ENCODE results near the gene FAM174B.

FAM174B gene

GRCh38 chr15:92672102-92672501, 16.5 kb upstream of the FAM174B start:
- H3K4me3 ChIP-seq (ENCODE audit: low read depth, low read length): no peak overlapping the region

GRCh38 chr15:92671406-92671805, 15.8 kb upstream of the FAM174B start:
- TF ChIP-seq CTCF (conservative IDR thresholded peaks at IDR 0.05; ENCODE audit: low read depth, low read length): no peak
- no peak overlapping the region for H3K4me3 ChIP-seq (ENCODE audit: low read depth, low read length)
- no peak for DNase-seq (ENCODE audit: low read depth)

More at GRCh38 chr15:92672102-92672501, 16.5 kb upstream of the FAM174B start:
- DNase-seq (ENCODE audit: low read depth): no peak
- no peak for TF ChIP-seq CTCF (conservative IDR thresholded peaks at IDR 0.05; ENCODE audit: low read depth, low read length)

- no peak for DNase-seq (ENCODE audit: low read depth)
- no peak overlapping the region for H3K4me3 ChIP-seq (ENCODE audit: low read depth, low read length)
- TF ChIP-seq CTCF (conservative IDR thresholded peaks at IDR 0.05; ENCODE audit: low read depth, low read length): no peak
Observed at GRCh38 chr15:92670621-92671020, 15.0 kb upstream of the FAM174B start.

- no peak for TF ChIP-seq CTCF (conservative IDR thresholded peaks at IDR 0.05; ENCODE audit: low read depth, low read length)
- no peak for DNase-seq (ENCODE audit: low read depth)
- no peak overlapping the region for H3K4me3 ChIP-seq (ENCODE audit: low read depth, low read length)
Observed at GRCh38 chr15:92669432-92669831, 13.9 kb upstream of the FAM174B start.

- no peak for TF ChIP-seq CTCF (conservative IDR thresholded peaks at IDR 0.05; ENCODE audit: low read depth, low read length)
- DNase-seq (ENCODE audit: low read depth): no peak
- H3K4me3 ChIP-seq (ENCODE audit: low read depth, low read length): no peak overlapping the region
Observed at GRCh38 chr15:92668620-92669019, 13.0 kb upstream of the FAM174B start.

- TF ChIP-seq CTCF (conservative IDR thresholded peaks at IDR 0.05; ENCODE audit: low read depth, low read length): no peak
- no peak for DNase-seq (ENCODE audit: low read depth)
- no peak overlapping the region for H3K4me3 ChIP-seq (ENCODE audit: low read depth, low read length)
Observed at GRCh38 chr15:92667970-92668485, 12.5 kb upstream of the FAM174B start.

GRCh38 chr15:92667287-92667904, 11.8 kb upstream of the FAM174B start:
- TF ChIP-seq CTCF (conservative IDR thresholded peaks at IDR 0.05; ENCODE audit: low read depth, low read length): no peak
- no peak for DNase-seq (ENCODE audit: low read depth)
- H3K4me3 ChIP-seq (ENCODE audit: low read depth, low read length): no peak overlapping the region
